H9 (cell line): Measurements from ENCODE around the gene CCL27. TPM values are rescaled to one million over a fixed set of nuclear protein-coding genes. Genes with fewer than 3 reads are reported as not detected.
A peak's percentile ranks its signal among the peaks of the same experiment; 100 is the strongest.

ENCODE experiments used
- DNase-seq: peaks from one replicate; pipeline ENCODE4 v3.0.0-alpha.2; 2017
- H2AFZ ChIP-seq: one replicate; pipeline ENCODE4 v1.6.1; 2013; ENCODE audit warnings: mild to moderate bottlenecking, low read length, control low read depth, moderate library complexity
- H2AK5ac ChIP-seq: 2 replicates; pipeline ENCODE4 v1.6.1; 2013; ENCODE audit warnings: low read length, control low read depth, mixed read lengths; ENCODE audit not compliant: insufficient read length
- H2BK120ac ChIP-seq: one replicate; pipeline ENCODE4 v1.6.1; 2013; ENCODE audit warnings: low read depth, mild to moderate bottlenecking, low read length, control low read depth, inconsistent platforms; ENCODE audit not compliant: poor library complexity, severe bottlenecking
- H2BK12ac ChIP-seq: 2 replicates; pipeline ENCODE4 v1.6.1; 2013; ENCODE audit warnings: low read length, control low read depth, mixed read lengths, low read depth; ENCODE audit not compliant: insufficient read length
- H2BK15ac ChIP-seq: 2 replicates; pipeline ENCODE4 v1.6.1; 2013; ENCODE audit warnings: low read depth, low read length, control low read depth
- H2BK20ac ChIP-seq: one replicate; pipeline ENCODE4 v1.6.1; 2013; ENCODE audit warnings: low read depth, mild to moderate bottlenecking, low read length, control low read depth, inconsistent platforms; ENCODE audit not compliant: poor library complexity, severe bottlenecking
- H2BK5ac ChIP-seq: 2 replicates; pipeline ENCODE4 v1.6.1; 2013; ENCODE audit warnings: low read length, control low read depth, mixed read lengths; ENCODE audit not compliant: insufficient read length
- H3K14ac ChIP-seq: 2 replicates; pipeline ENCODE4 v1.6.1; 2013; ENCODE audit warnings: low read length, control low read depth; ENCODE audit not compliant: insufficient read depth
- H3K18ac ChIP-seq: 2 replicates; pipeline ENCODE4 v1.6.1; 2013; ENCODE audit warnings: low read depth, mild to moderate bottlenecking, mixed read lengths, low read length, control low read depth; ENCODE audit not compliant: insufficient read length
- H3K23ac ChIP-seq: 2 replicates; pipeline ENCODE4 v1.6.1; 2013; ENCODE audit warnings: low read length, control low read depth, mixed read lengths, low read depth; ENCODE audit not compliant: insufficient read length
- H3K23me2 ChIP-seq: 2 replicates; pipeline ENCODE4 v1.6.1; 2013; ENCODE audit warnings: low read depth, mild to moderate bottlenecking, mixed read lengths, low read length, control low read depth; ENCODE audit not compliant: insufficient read length, poor library complexity, severe bottlenecking
- H3K27ac ChIP-seq: 2 replicates; pipeline ENCODE4 v1.5.1; 2013; ENCODE audit warnings: low read length, control low read depth, mixed read lengths, low read depth; ENCODE audit not compliant: insufficient read length
- H3K27me3 ChIP-seq: 2 replicates; pipeline ENCODE4 v1.6.1; 2013; ENCODE audit warnings: low read length, control low read depth, inconsistent platforms; ENCODE audit not compliant: insufficient read depth
- H3K4ac ChIP-seq: 2 replicates; pipeline ENCODE4 v1.6.1; 2013; ENCODE audit warnings: low read depth, mild to moderate bottlenecking, control low read depth, inconsistent platforms, low read length, moderate library complexity
- H3K4me1 ChIP-seq: 2 replicates; pipeline ENCODE4 v1.6.1; 2013; ENCODE audit warnings: low read length, control low read depth, inconsistent platforms; ENCODE audit not compliant: insufficient read depth
- H3K4me2 ChIP-seq: 2 replicates; pipeline ENCODE4 v1.6.1; 2013; ENCODE audit warnings: low read length, control low read depth, mixed read lengths; ENCODE audit not compliant: insufficient read length, insufficient read depth
- H3K56ac ChIP-seq: 2 replicates; pipeline ENCODE4 v1.6.1; 2013; ENCODE audit warnings: low read depth, mild to moderate bottlenecking, mixed read lengths, low read length, control low read depth; ENCODE audit not compliant: insufficient read length
- H3K79me1 ChIP-seq: 2 replicates; pipeline ENCODE4 v1.6.1; 2013; ENCODE audit warnings: low read depth, mild to moderate bottlenecking, moderate library complexity, low read length, control low read depth, inconsistent platforms; ENCODE audit not compliant: insufficient read depth, poor library complexity, severe bottlenecking
- H3K79me2 ChIP-seq: 2 replicates; pipeline ENCODE4 v1.6.1; 2013; ENCODE audit warnings: low read length, control low read depth, inconsistent platforms; ENCODE audit not compliant: insufficient read depth
- H3K9ac ChIP-seq: 2 replicates; pipeline ENCODE4 v1.6.1; 2013; ENCODE audit warnings: low read length, control low read depth, mixed read lengths; ENCODE audit not compliant: insufficient read length; ENCODE audit errors: extremely low read depth
- H3K9me3 ChIP-seq: one replicate; pipeline ENCODE4 v1.6.1; 2013; ENCODE audit warnings: low read depth, low read length, inconsistent platforms; ENCODE audit not compliant: control insufficient read depth
- H3T11ph ChIP-seq: one replicate; pipeline ENCODE4 v1.6.1; 2013; ENCODE audit warnings: mild to moderate bottlenecking, low read length, control low read depth, inconsistent platforms
- H4K20me1 ChIP-seq: one replicate; pipeline ENCODE4 v1.6.1; 2013; ENCODE audit not compliant: control insufficient read depth, insufficient read length, insufficient read depth
- H4K5ac ChIP-seq: 2 replicates; pipeline ENCODE4 v1.6.1; 2013; ENCODE audit warnings: low read depth, mild to moderate bottlenecking, mixed read lengths, low read length, control low read depth; ENCODE audit not compliant: insufficient read length
- H4K8ac ChIP-seq: replicated peaks from 2 replicates; pipeline ENCODE4 v1.6.1; 2013; ENCODE audit warnings: low read length, control low read depth, mixed read lengths, low read depth; ENCODE audit not compliant: insufficient read length
- H4K91ac ChIP-seq: 2 replicates; pipeline ENCODE4 v1.6.1; 2013; ENCODE audit warnings: low read depth, mild to moderate bottlenecking, moderate library complexity, mixed read lengths, low read length, control low read depth; ENCODE audit not compliant: insufficient read length
- H3K27ac Mint-ChIP-seq, 3 experiments: 2 replicates in 2 of 3; 3 replicates in 1 of 3; pipeline ENCODE4 v1.8.0; 2020 to 2021; ENCODE audit warnings: mixed read lengths in 3 of 3, mild to moderate bottlenecking in 1 of 3, moderate library complexity in 1 of 3
- H3K27me3 Mint-ChIP-seq: 2 replicates; pipeline ENCODE4 v1.8.0; 2021; ENCODE audit warnings: low read depth, mild to moderate bottlenecking, moderate library complexity, mixed read lengths
- H3K36me3 Mint-ChIP-seq, 3 experiments: 2 replicates in 2 of 3; 3 replicates in 1 of 3; pipeline ENCODE4 v1.8.0; 2020 to 2021; ENCODE audit warnings: low read depth in 3 of 3, mixed read lengths in 3 of 3; ENCODE audit not compliant: insufficient read depth in 1 of 3
- H3K4me1 Mint-ChIP-seq, 2 experiments: 2 replicates each; pipeline ENCODE4 v1.8.0; 2020; ENCODE audit warnings: mixed read lengths in 2 of 2
- H3K4me3 Mint-ChIP-seq, 2 experiments: 2 replicates in 1 of 2; 3 replicates in 1 of 2; pipeline ENCODE4 v1.8.0; 2020 to 2021; ENCODE audit warnings: mild to moderate bottlenecking in 2 of 2, mixed read lengths in 2 of 2, moderate library complexity in 1 of 2
- H3K9me3 Mint-ChIP-seq, 2 experiments: 2 replicates in 1 of 2; 3 replicates in 1 of 2; pipeline ENCODE4 v1.8.0; 2020; ENCODE audit warnings: mild to moderate bottlenecking in 2 of 2, mixed read lengths in 2 of 2, moderate library complexity in 1 of 2
- CTCF ChIP-seq: fragments of 200-600 bp; sonication (generic); conservative IDR thresholded peaks from 3 replicates; pipeline ENCODE4 v1.8.0; 2021; ENCODE audit warnings: antibody characterized with exemption, mild to moderate bottlenecking
- WGBS: extraction: QIAGEN DNeasy Blood & Tissue Kit; methylation state at CpG from one replicate; pipeline ENCODE4 v1.1.7; 2013; ENCODE audit warnings: missing lambda C conversion rate, low lambda C conversion rate, mixed read lengths; ENCODE audit not compliant: insufficient read length; ENCODE audit errors: extremely low coverage; 5-methylcytosine and 5-hydroxymethylcytosine counted together
- total RNA-seq: library from RNA; stranded (reverse); gene quantifications from 2 replicates; pipeline ENCODE4 v1.2.1, GENCODE V29; 2021

Gene CCL27
- total RNA-seq, 1 experiment from 2014 or later: 0.28 TPM

GRCh38 chr9:34620061-34620994 is 42.1 kb downstream of the CCL27 start, which contains the start of gene DCTN3:
Gene DCTN3 (minus strand): TSS chr9:34620495. CDS start chr9:34620464, 31 bp downstream.
- 0 out of 7 replicates have a peak, but pooled peaks cover 0 to 1% (median 0%) of the 10 kb centered on the region in 3 experiments for H3K36me3 Mint-ChIP-seq
- WGBS: no CpG with 5 or more reads among the region's 43 CpGs
- Histone ChIP-seq H3K14ac (no peak within 1 kb of the TSS), H2BK12ac (no peak within 1 kb of the TSS), H3K23me2 (peaks cover 4% of the 10 kb centered on the region), H4K91ac (no peak within 1 kb of the TSS), H3K79me2 (no peaks in the 10 kb centered on the region), H3K23ac (no peak within 1 kb of the TSS), H2BK15ac (no peak within 1 kb of the TSS), H2AK5ac (no peak within 1 kb of the TSS), H3K56ac (no peak within 1 kb of the TSS), H3K4me2 (peak within 1 kb of the TSS; percentile 69), H2BK5ac (no peak within 1 kb of the TSS), H3T11ph (no peak within 1 kb of the TSS), H3K4ac (no peak within 1 kb of the TSS), H3K27me3 (peaks cover 2% of the 10 kb centered on the region; the same call in 1 of the 2 replicates), H2AFZ (no peak within 1 kb of the TSS), H3K27ac (no peak within 1 kb of the TSS), H3K4me1 (0 out of 2 replicates have a peak, but pooled peaks cover 3% of the 10 kb centered on the region), H3K9ac (no peak within 1 kb of the TSS), H3K79me1 (no peaks in the 10 kb centered on the region), H3K18ac (no peak within 1 kb of the TSS), H2BK120ac (no peak within 1 kb of the TSS), H4K8ac (no peak within 1 kb of the TSS), H2BK20ac (no peak within 1 kb of the TSS), H3K9me3 (no peaks in the 10 kb centered on the region), H4K20me1 (no peaks in the 10 kb centered on the region), H4K5ac (no peak within 1 kb of the TSS)
- peak; percentile 95 for DNase-seq
- peak within 1 kb of the TSS in 1 of 3 experiments; percentile 86; a peak in 3 of 7 replicates for H3K27ac Mint-ChIP-seq
- H3K9me3 Mint-ChIP-seq: no peaks in the 10 kb centered on the region; a peak in 1 of 5 replicates
- no peak for TF ChIP-seq CTCF
- peak within 1 kb of the TSS; percentile 87 to 90 for H3K4me3 Mint-ChIP-seq
- peaks cover 11 to 21% of the 10 kb centered on the region in 2 experiments for H3K4me1 Mint-ChIP-seq
- peaks cover 26% of the 10 kb centered on the region for H3K27me3 Mint-ChIP-seq
